Suprapubic skin (tissue), 4 donors: ENCODE measurements around the gene DHFR. TPM values are rescaled to one million over a fixed set of nuclear protein-coding genes. Genes with fewer than 3 reads are reported as not detected.
"Not testable (repeated sequence)": the region's sequence is repeated elsewhere in the genome, so short reads cannot be mapped to it uniquely, and the experiment has no call there.

Experiments
- DNase-seq, 2 donors: peaks; one replicate each; pipeline ENCODE4 v3.0.0-alpha.2; 2019; ENCODE audit warnings: low spot score in 2 of 2
- H3K27ac ChIP-seq: fragments of 200-600 bp; sonication (generic); one replicate; pipeline ENCODE4 v1.5.1; 2019
- H3K27me3 ChIP-seq: fragments of 200-600 bp; sonication (generic); one replicate; pipeline ENCODE4 v1.5.1; 2019
- H3K36me3 ChIP-seq: fragments of 200-600 bp; sonication (generic); one replicate; pipeline ENCODE4 v1.5.1; 2019
- H3K4me1 ChIP-seq: fragments of 200-600 bp; sonication (generic); one replicate; pipeline ENCODE4 v1.5.1; 2019
- H3K4me3 ChIP-seq: fragments of 200-600 bp; sonication (generic); one replicate; pipeline ENCODE4 v1.5.1; 2019; ENCODE audit warnings: mild to moderate bottlenecking
- H3K9me3 ChIP-seq: fragments of 200-600 bp; sonication (generic); one replicate; pipeline ENCODE4 v1.5.1; 2019
- CTCF ChIP-seq, 2 donors: fragments of 200-600 bp in 1 of 2; fragments of 450-650 bp in 1 of 2; sonication (generic) in 1 of 2; IDR thresholded peaks; one replicate each; pipeline ENCODE4 v1.5.1; 2016 to 2019; ENCODE audit warnings: antibody characterized with exemption in 2 of 2, mild to moderate bottlenecking in 1 of 2, moderate library complexity in 1 of 2
- EP300 ChIP-seq: sonication (generic); formaldehyde crosslinking; IDR thresholded peaks from one replicate; pipeline ENCODE4 v1.6.1; 2017; ENCODE audit warnings: antibody characterized with exemption
- POLR2A ChIP-seq, 2 donors: fragments of 450-650 bp; IDR thresholded peaks; one replicate each; pipeline ENCODE4 v1.6.1; 2017; ENCODE audit warnings: antibody characterized with exemption in 2 of 2, mild to moderate bottlenecking in 2 of 2, moderate library complexity in 2 of 2
- POLR2AphosphoS5 ChIP-seq, 3 donors: sonication (generic); formaldehyde crosslinking; IDR thresholded peaks; one replicate each; pipeline ENCODE4 v1.6.1; 2017; ENCODE audit warnings: antibody characterized with exemption in 3 of 3
- WGBS: methylation state at CpG from one replicate; pipeline ENCODE4 v1.1.5; 2018; 5-methylcytosine and 5-hydroxymethylcytosine counted together
- total RNA-seq, 4 donors: library from RNA; depleted of rRNA; stranded (reverse); fragments of >200 nt; gene quantifications; one replicate each; pipeline ENCODE4 v1.1.0, GENCODE V29; 2016

Gene DHFR
- total RNA-seq, 4 donors from 2014 or later: 4.9 to 6.8 (median 5.1) TPM

- H3K27me3 ChIP-seq: no peaks in the 10 kb centered on the region
- H3K4me3 ChIP-seq: no peak overlapping the region
- H3K27ac ChIP-seq: no peak overlapping the region
- no peaks in the 10 kb centered on the region for H3K4me1 ChIP-seq
- TF ChIP-seq EP300 (no peak), POLR2AphosphoS5 (IDR thresholded peaks at IDR 0.05) (no peak), POLR2A (IDR thresholded peaks at IDR 0.05) (no peak), CTCF (IDR thresholded peaks at IDR 0.05) (no peak)
- 92% methylated on average over 3 of the region's 3 CpGs for WGBS
- DNase-seq: no peak
- no peaks in the 10 kb centered on the region for H3K36me3 ChIP-seq
- H3K9me3 ChIP-seq: no peaks in the 10 kb centered on the region
Observed at GRCh38 chr5:80591352-80591751, 63.4 kb downstream of the DHFR start.

GRCh38 chr5:80590766-80591165, 64.0 kb downstream of the DHFR start:
- Histone ChIP-seq H3K4me1 (no peaks in the 10 kb centered on the region), H3K27me3 (no peaks in the 10 kb centered on the region), H3K4me3 (no peak overlapping the region), H3K27ac (no peak overlapping the region), H3K36me3 (no peaks in the 10 kb centered on the region), H3K9me3 (no peaks in the 10 kb centered on the region)
- no peak for DNase-seq
- TF ChIP-seq CTCF (IDR thresholded peaks at IDR 0.05) (no peak), POLR2A (IDR thresholded peaks at IDR 0.05) (no peak), POLR2AphosphoS5 (IDR thresholded peaks at IDR 0.05) (no peak), EP300 (no peak)
- 82% methylated on average over 5 of the region's 5 CpGs for WGBS

GRCh38 chr5:80588858-80589540, 65.8 kb downstream of the DHFR start:
- 85% methylated on average over 8 of the region's 8 CpGs for WGBS
- Histone ChIP-seq H3K4me3 (no peak overlapping the region), H3K36me3 (no peaks in the 10 kb centered on the region), H3K27ac (no peak overlapping the region), H3K27me3 (no peaks in the 10 kb centered on the region), H3K9me3 (no peaks in the 10 kb centered on the region), H3K4me1 (no peaks in the 10 kb centered on the region)
- TF ChIP-seq EP300 (no peak), POLR2AphosphoS5 (IDR thresholded peaks at IDR 0.05) (no peak), POLR2A (IDR thresholded peaks at IDR 0.05) (no peak), CTCF (IDR thresholded peaks at IDR 0.05) (no peak)
- no peak for DNase-seq

GRCh38 chr5:80584770-80585169, 70.0 kb downstream of the DHFR start:
- no peak overlapping the region for H3K4me3 ChIP-seq
- no peaks in the 10 kb centered on the region for H3K36me3 ChIP-seq
- no peaks in the 10 kb centered on the region for H3K9me3 ChIP-seq
- no peak for TF ChIP-seq EP300
- no peak for TF ChIP-seq POLR2AphosphoS5 (IDR thresholded peaks at IDR 0.05)
- 91% methylated on average over 6 of the region's 6 CpGs for WGBS
- H3K27ac ChIP-seq: no peak overlapping the region
- DNase-seq: no peak
- H3K4me1 ChIP-seq: no peaks in the 10 kb centered on the region
- no peaks in the 10 kb centered on the region for H3K27me3 ChIP-seq

- not testable (repeated sequence) for H3K4me1 ChIP-seq, H3K27ac ChIP-seq, H3K27me3 ChIP-seq, DNase-seq, H3K36me3 ChIP-seq, H3K9me3 ChIP-seq, H3K4me3 ChIP-seq
- 85% methylated on average over 3 of the region's 3 CpGs for WGBS
Observed at GRCh38 chr5:80580291-80580690, 74.5 kb downstream of the DHFR start.

GRCh38 chr5:80579050-80579449, 75.7 kb downstream of the DHFR start:
- Histone ChIP-seq H3K27me3 (peaks cover 5% of the 10 kb centered on the region), H3K4me3 (no peak overlapping the region), H3K4me1 (no peaks in the 10 kb centered on the region), H3K27ac (no peak overlapping the region), H3K9me3 (no peaks in the 10 kb centered on the region), H3K36me3 (no peaks in the 10 kb centered on the region)
- TF ChIP-seq POLR2AphosphoS5 (IDR thresholded peaks at IDR 0.05) (no peak), POLR2A (IDR thresholded peaks at IDR 0.05) (no peak), CTCF (IDR thresholded peaks at IDR 0.05) (no peak), EP300 (no peak)
- DNase-seq: no peak
- 91% methylated on average over 2 of the region's 2 CpGs for WGBS
